DND-41 (cell line): ENCODE data around the gene SH3TC1.
A peak's percentile ranks its signal among the peaks of the same experiment; 100 is the strongest.

Experiments
- ATAC-seq: fragments of 200-7000 bp; cut with Tn5 transposase; 3 replicates; pipeline ENCODE4 v1.9.1; 2021; ENCODE audit warnings: low read depth; ENCODE audit not compliant: insufficient read depth
- DNase-seq: peaks from one replicate; pipeline ENCODE4 v3.0.0-alpha.2; 2020
- H2AFZ ChIP-seq: 2 replicates; pipeline ENCODE4 v1.6.0; 2012; ENCODE audit warnings: low read depth, low read length
- H3K27ac ChIP-seq: 2 replicates; pipeline ENCODE4 v1.5.1; 2012; ENCODE audit warnings: low read length, inconsistent platforms
- H3K27me3 ChIP-seq: fragments of 200-600 bp; sonication (generic); 2 replicates; pipeline ENCODE4 v1.6.0; 2012; ENCODE audit warnings: low read length, mild to moderate bottlenecking, inconsistent platforms; ENCODE audit not compliant: insufficient read depth, poor library complexity
- H3K36me3 ChIP-seq: 2 replicates; pipeline ENCODE4 v1.5.1; 2012; ENCODE audit warnings: low read length, inconsistent platforms; ENCODE audit not compliant: insufficient read depth
- H3K4me1 ChIP-seq: 2 replicates; pipeline ENCODE4 v1.5.1; 2012; ENCODE audit warnings: mild to moderate bottlenecking, low read length; ENCODE audit not compliant: insufficient read depth
- H3K4me2 ChIP-seq: 2 replicates; pipeline ENCODE4 v1.6.0; 2012; ENCODE audit warnings: mild to moderate bottlenecking, moderate library complexity, low read length, inconsistent platforms; ENCODE audit not compliant: insufficient read depth
- H3K4me3 ChIP-seq, 2 experiments: fragments of 200-600 bp in 1 of 2; shearing (Covaris generic) in 1 of 2; 2 replicates each; pipeline ENCODE4 v1.5.1; 2012 to 2016; ENCODE audit warnings: inconsistent platforms in 2 of 2, low read length in 2 of 2, mild to moderate bottlenecking in 2 of 2, low read depth in 1 of 2, moderate library complexity in 1 of 2
- H3K79me2 ChIP-seq: 2 replicates; pipeline ENCODE4 v1.6.0; 2012; ENCODE audit warnings: low read length, inconsistent platforms; ENCODE audit not compliant: insufficient read depth
- H3K9ac ChIP-seq: 2 replicates; pipeline ENCODE4 v1.6.0; 2012; ENCODE audit warnings: low read depth, mild to moderate bottlenecking, inconsistent platforms, low read length, moderate library complexity
- H3K9me3 ChIP-seq: 2 replicates; pipeline ENCODE4 v1.5.1; 2012; ENCODE audit warnings: low read length, moderate library complexity, mild to moderate bottlenecking, inconsistent platforms; ENCODE audit not compliant: insufficient read depth, severe bottlenecking
- H4K20me1 ChIP-seq: 2 replicates; pipeline ENCODE4 v1.6.0; 2012; ENCODE audit warnings: low read length; ENCODE audit not compliant: insufficient read depth
- CTCF ChIP-seq: IDR thresholded peaks from 2 replicates; pipeline ENCODE4 v1.5.1; 2012; ENCODE audit warnings: borderline replicate concordance, low read length, moderate library complexity, mild to moderate bottlenecking; ENCODE audit not compliant: poor library complexity, severe bottlenecking; ENCODE audit errors: extremely low read depth
- EZH2 ChIP-seq: IDR thresholded peaks from 3 replicates; pipeline ENCODE4 v1.6.1; 2012; ENCODE audit warnings: borderline replicate concordance, low read depth, mild to moderate bottlenecking, moderate library complexity, low read length, inconsistent platforms; ENCODE audit not compliant: severe bottlenecking

The SH3TC1 gene

GRCh38 chr4:8221476-8221875, 22.4 kb downstream of the SH3TC1 start:
- peak; percentile 71 for ATAC-seq
- H3K4me1 ChIP-seq, result peaks cover 89% of the 10 kb centered on the region
- H2AFZ ChIP-seq, result no peak overlapping the region
- no peaks in the 10 kb centered on the region for H3K27me3 ChIP-seq
- TF ChIP-seq CTCF, result no peak
- no peak for TF ChIP-seq EZH2
- no peaks in the 10 kb centered on the region for H4K20me1 ChIP-seq
- peak overlapping the region; percentile 9; the same call in 1 of the 2 replicates for H3K4me2 ChIP-seq
- H3K79me2 ChIP-seq, result no peaks in the 10 kb centered on the region
- DNase-seq, result peak; percentile 50
- no peaks in the 10 kb centered on the region for H3K9me3 ChIP-seq
- H3K4me3 ChIP-seq, result no peak overlapping the region
- peaks cover 12% of the 10 kb centered on the region for H3K36me3 ChIP-seq
- 0 out of 2 replicates have a peak overlapping the region, but pooled peaks have one; percentile 5 for H3K9ac ChIP-seq
- H3K27ac ChIP-seq, result peak overlapping the region; percentile 63

DNA sequence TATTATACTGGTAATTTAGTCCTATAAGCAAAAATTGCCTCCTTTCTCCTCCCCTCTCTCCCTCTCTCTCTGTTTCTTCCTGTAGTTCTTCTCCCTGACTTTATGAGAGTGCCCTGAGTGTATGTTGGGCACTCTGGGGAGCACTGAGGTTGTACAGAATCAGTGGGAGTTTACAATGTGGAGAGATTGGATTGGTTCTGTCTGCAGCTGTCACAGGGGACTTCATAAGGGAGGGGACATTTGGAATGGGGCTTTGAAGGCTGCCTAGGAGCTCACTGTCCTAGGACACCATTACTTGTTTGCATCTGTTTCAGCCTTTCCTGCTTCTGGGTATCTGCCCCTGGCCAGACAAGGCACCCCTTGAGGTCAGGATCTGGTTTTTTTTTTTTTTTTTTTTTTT, 22.9 kb downstream of the SH3TC1 start:
- Histone ChIP-seq H4K20me1 (no peaks in the 10 kb centered on the region), H3K79me2 (no peaks in the 10 kb centered on the region), H3K27ac (peak overlapping the region; percentile 63), H3K4me1 (peaks cover 90% of the 10 kb centered on the region), H2AFZ (no peak overlapping the region), H3K4me3 (no peak overlapping the region), H3K4me2 (peak overlapping the region; percentile 24; the same call in 1 of the 2 replicates), H3K36me3 (peaks cover 14% of the 10 kb centered on the region), H3K9me3 (no peaks in the 10 kb centered on the region), H3K9ac (0 out of 2 replicates have a peak overlapping the region, but pooled peaks have one; percentile 5), H3K27me3 (no peaks in the 10 kb centered on the region)
- TF ChIP-seq CTCF (no peak), EZH2 (no peak)
- DNase-seq (peak; percentile 29), ATAC-seq (peak; percentile 54)

DNA sequence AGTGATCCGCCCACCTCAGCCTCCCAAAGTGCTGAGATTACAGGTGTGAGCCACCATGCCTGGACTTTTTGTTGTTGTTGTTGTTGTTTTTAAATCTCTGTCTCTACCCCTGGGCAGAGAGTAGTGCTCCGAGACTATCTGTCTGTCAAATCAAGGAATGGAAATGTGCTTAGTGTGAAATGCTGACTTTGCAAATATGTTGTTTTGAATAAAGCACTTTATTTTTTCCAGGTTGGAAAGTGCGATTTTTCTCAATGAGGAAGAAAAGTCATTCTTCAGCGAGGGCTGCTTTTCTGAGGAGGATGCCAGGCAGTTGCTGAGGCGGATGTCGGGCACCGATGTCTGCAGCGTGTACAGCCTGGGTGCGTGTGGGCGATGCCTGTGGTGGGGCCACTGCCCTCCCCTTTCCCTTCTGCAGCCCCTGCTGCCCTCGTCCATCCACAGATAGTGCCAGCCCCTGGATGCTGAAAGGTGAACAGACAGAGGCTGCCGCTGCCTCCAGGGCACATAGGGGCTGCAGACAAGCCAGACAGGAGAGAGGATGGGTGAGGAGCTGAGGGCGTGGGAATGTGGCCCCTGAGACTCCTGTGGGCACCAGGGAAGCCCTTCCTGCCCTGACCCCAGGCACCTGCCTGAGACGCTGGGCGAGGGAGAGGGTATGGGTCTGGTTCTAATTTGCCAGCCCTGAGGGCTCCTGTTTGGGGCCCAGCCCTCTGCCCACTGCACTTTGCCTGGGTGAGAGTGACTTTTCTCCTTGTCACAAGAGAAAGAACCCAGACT, 23.7 kb downstream of the SH3TC1 start:
- Histone ChIP-seq H3K4me3 (no peak overlapping the region), H3K9me3 (no peaks in the 10 kb centered on the region), H3K4me1 (peaks cover 95% of the 10 kb centered on the region), H3K27ac (peak overlapping the region; percentile 63), H2AFZ (no peak overlapping the region), H4K20me1 (no peaks in the 10 kb centered on the region; the same call in 1 of the 2 replicates), H3K36me3 (peaks cover 15% of the 10 kb centered on the region), H3K4me2 (no peak overlapping the region), H3K27me3 (no peaks in the 10 kb centered on the region), H3K79me2 (no peaks in the 10 kb centered on the region), H3K9ac (0 out of 2 replicates have a peak overlapping the region, but pooled peaks have one; percentile 6)
- no peak for DNase-seq
- no peak for TF ChIP-seq EZH2
- no peak for TF ChIP-seq CTCF
- no peak for ATAC-seq
